Transverse colon (tissue), 4 donors: ENCODE results near the gene ANXA6.

Source experiments
- EP300 ChIP-seq: sonication (generic); formaldehyde crosslinking; IDR thresholded peaks from one replicate; pipeline ENCODE4 v1.6.1; 2017; ENCODE audit warnings: antibody characterized with exemption, low read depth
- POLR2A ChIP-seq: fragments of 450-650 bp; IDR thresholded peaks from one replicate; pipeline ENCODE4 v1.6.1; 2016; ENCODE audit warnings: antibody characterized with exemption, mild to moderate bottlenecking, moderate library complexity
- POLR2AphosphoS5 ChIP-seq, 3 donors: sonication (generic); formaldehyde crosslinking; IDR thresholded peaks; one replicate each; pipeline ENCODE4 v1.6.1; 2016; ENCODE audit warnings: antibody characterized with exemption in 3 of 3
- TF ChIP-seq, protein P1 (sequence below), 5 experiments: fragments of 200-600 bp in 3 of 5; fragments of 450-650 bp in 2 of 5; sonication (generic) in 3 of 5; IDR thresholded peaks; 1 replicate in 2 of 5; 2 replicates in 3 of 5; pipeline ENCODE4 v1.5.1; 2016 to 2017; ENCODE audit warnings: antibody characterized with exemption in 5 of 5, inconsistent platforms in 3 of 5, mild to moderate bottlenecking in 2 of 5, moderate library complexity in 1 of 5

- TF ChIP-seq, protein P1, sequence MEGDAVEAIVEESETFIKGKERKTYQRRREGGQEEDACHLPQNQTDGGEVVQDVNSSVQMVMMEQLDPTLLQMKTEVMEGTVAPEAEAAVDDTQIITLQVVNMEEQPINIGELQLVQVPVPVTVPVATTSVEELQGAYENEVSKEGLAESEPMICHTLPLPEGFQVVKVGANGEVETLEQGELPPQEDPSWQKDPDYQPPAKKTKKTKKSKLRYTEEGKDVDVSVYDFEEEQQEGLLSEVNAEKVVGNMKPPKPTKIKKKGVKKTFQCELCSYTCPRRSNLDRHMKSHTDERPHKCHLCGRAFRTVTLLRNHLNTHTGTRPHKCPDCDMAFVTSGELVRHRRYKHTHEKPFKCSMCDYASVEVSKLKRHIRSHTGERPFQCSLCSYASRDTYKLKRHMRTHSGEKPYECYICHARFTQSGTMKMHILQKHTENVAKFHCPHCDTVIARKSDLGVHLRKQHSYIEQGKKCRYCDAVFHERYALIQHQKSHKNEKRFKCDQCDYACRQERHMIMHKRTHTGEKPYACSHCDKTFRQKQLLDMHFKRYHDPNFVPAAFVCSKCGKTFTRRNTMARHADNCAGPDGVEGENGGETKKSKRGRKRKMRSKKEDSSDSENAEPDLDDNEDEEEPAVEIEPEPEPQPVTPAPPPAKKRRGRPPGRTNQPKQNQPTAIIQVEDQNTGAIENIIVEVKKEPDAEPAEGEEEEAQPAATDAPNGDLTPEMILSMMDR (IDR thresholded peaks at IDR 0.05) = no peak
- no peak for TF ChIP-seq POLR2A
- no peak for TF ChIP-seq POLR2AphosphoS5 (IDR thresholded peaks at IDR 0.05)
- TF ChIP-seq EP300 = no peak
Observed at GRCh38 chr5:151097061-151097460, 60.5 kb downstream of the ANXA6 start.
